Esophagus (tissue), 2 donors: Measurements from ENCODE around the gene RPL26. TPM values are rescaled to one million over a fixed set of nuclear protein-coding genes. Genes with fewer than 3 reads are reported as not detected.
"Not testable (repeated sequence)": the region's sequence is repeated elsewhere in the genome, so short reads cannot be mapped to it uniquely, and the experiment has no call there.

ENCODE experiments used
- H3K27ac ChIP-seq, 2 donors: one replicate each; pipeline ENCODE4 v1.5.1; 2013; ENCODE audit warnings: low read depth in 2 of 2, mild to moderate bottlenecking in 2 of 2, inconsistent platforms in 1 of 2, low read length in 1 of 2, moderate library complexity in 1 of 2
- H3K27me3 ChIP-seq, 2 donors: one replicate each; pipeline ENCODE4 v1.6.1; 2013; ENCODE audit warnings: low read length in 2 of 2, control low read depth in 1 of 2, mild to moderate bottlenecking in 1 of 2; ENCODE audit not compliant: insufficient read depth in 2 of 2, control insufficient read depth in 1 of 2
- H3K36me3 ChIP-seq, 2 donors: one replicate each; pipeline ENCODE4 v1.6.1; 2013; ENCODE audit warnings: low read length in 1 of 2; ENCODE audit not compliant: control insufficient read depth in 2 of 2, insufficient read depth in 2 of 2
- H3K4me1 ChIP-seq, 2 donors: one replicate each; pipeline ENCODE4 v1.6.1; 2013; ENCODE audit warnings: low read length in 1 of 2; ENCODE audit not compliant: control insufficient read depth in 2 of 2, insufficient read depth in 2 of 2
- H3K4me3 ChIP-seq, 2 donors: one replicate each; pipeline ENCODE4 v1.5.1; 2013; ENCODE audit warnings: low read length in 2 of 2, mild to moderate bottlenecking in 2 of 2, low read depth in 1 of 2, moderate library complexity in 1 of 2
- H3K9me3 ChIP-seq, 2 donors: one replicate each; pipeline ENCODE4 v1.6.1; 2013; ENCODE audit warnings: mild to moderate bottlenecking in 2 of 2, low read depth in 1 of 2, low read length in 1 of 2, moderate library complexity in 1 of 2; ENCODE audit not compliant: control insufficient read depth in 2 of 2, insufficient read depth in 1 of 2
- WGBS, 2 donors: extraction: QIAGEN DNeasy Blood & Tissue Kit; methylation state at CpG; one replicate each; pipeline ENCODE4 v1.1.7; 2013; 5-methylcytosine and 5-hydroxymethylcytosine counted together
- polyA plus RNA-seq, 2 donors: library from polyadenylated mRNA; stranded (reverse); fragments of 200-250 nt; gene quantifications; one replicate each; pipeline ENCODE4 v1.2.3, GENCODE V29; 2013
- donor health status: healthy with polysubstance abuse.
- donor health status: Bipolar disorder and iron deficiency.

Gene RPL26
- polyA plus RNA-seq, 2 donors, result 2,120 to 4,250 TPM

GRCh38 chr17:8373856-8374255, 9.1 kb downstream of the RPL26 start:
- H3K27ac ChIP-seq, H3K4me1 ChIP-seq, H3K4me3 ChIP-seq, H3K9me3 ChIP-seq, H3K27me3 ChIP-seq: not testable (repeated sequence)
- whole genome bisulfite sequencing, 2 donors, result 95% methylated on average over 16 to 25 of the region's 26 CpGs
- peaks cover 11 to 13% of the 10 kb centered on the region in 2 donors for H3K36me3 ChIP-seq

DNA sequence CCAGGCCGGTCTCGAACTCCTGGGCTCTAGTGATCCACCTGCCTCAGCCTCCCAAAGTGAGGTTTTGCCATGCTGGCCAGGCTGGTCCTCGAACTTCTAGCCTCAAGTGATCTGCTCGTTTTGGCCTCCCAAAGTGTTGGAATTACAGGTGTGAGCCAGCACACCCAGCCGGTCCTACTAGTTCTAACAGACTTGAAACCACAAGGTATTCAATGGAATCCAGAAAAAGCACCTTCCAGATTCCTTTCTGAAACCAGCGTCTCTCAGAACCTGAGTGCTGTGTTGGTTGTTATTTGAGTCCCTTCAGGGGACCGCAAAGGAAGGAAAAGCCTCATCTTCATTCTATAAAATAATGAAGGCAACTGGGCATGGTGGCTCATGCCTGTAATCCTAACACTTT, 10.6 kb downstream of the RPL26 start:
- H3K36me3 ChIP-seq, result peaks cover 11 to 14% of the 10 kb centered on the region in 2 donors
- H3K27ac ChIP-seq, result no peak overlapping the region
- 71 to 82% methylated on average over 7 of the region's 7 CpGs for WGBS, 2 donors
- no peaks in the 10 kb centered on the region for H3K27me3 ChIP-seq
- H3K9me3 ChIP-seq, result no peaks in the 10 kb centered on the region
- H3K4me3 ChIP-seq, result no peak overlapping the region
- no peaks in the 10 kb centered on the region for H3K4me1 ChIP-seq

- Histone ChIP-seq H3K9me3 (no peaks in the 10 kb centered on the region), H3K27me3 (no peaks in the 10 kb centered on the region), H3K4me1 (no peaks in the 10 kb centered on the region), H3K27ac (no peak overlapping the region), H3K36me3 (peaks cover 11 to 14% of the 10 kb centered on the region in 2 donors), H3K4me3 (no peak overlapping the region)
- 81 to 84% methylated on average over 4 of the region's 4 CpGs for WGBS, 2 donors
Observed at GRCh38 chr17:8371786-8372185, 11.2 kb downstream of the RPL26 start.

GRCh38 chr17:8369944-8370343, 13.0 kb downstream of the RPL26 start:
- WGBS, 2 donors, result 91% methylated on average over 8 of the region's 8 CpGs
- Histone ChIP-seq H3K27me3 (no peaks in the 10 kb centered on the region), H3K4me1 (no peaks in the 10 kb centered on the region), H3K4me3 (no peak overlapping the region), H3K9me3 (no peaks in the 10 kb centered on the region), H3K27ac (no peak overlapping the region), H3K36me3 (peaks cover 11 to 14% of the 10 kb centered on the region in 2 donors)

GRCh38 chr17:8368193-8368592, 14.8 kb downstream of the RPL26 start:
- Histone ChIP-seq H3K27me3 (no peaks in the 10 kb centered on the region), H3K4me1 (no peaks in the 10 kb centered on the region), H3K27ac (no peak overlapping the region), H3K36me3 (peaks cover 13 to 14% of the 10 kb centered on the region in 2 donors), H3K4me3 (no peak overlapping the region), H3K9me3 (no peaks in the 10 kb centered on the region)
- 93 to 96% methylated on average over 3 of the region's 3 CpGs for WGBS, 2 donors

DNA sequence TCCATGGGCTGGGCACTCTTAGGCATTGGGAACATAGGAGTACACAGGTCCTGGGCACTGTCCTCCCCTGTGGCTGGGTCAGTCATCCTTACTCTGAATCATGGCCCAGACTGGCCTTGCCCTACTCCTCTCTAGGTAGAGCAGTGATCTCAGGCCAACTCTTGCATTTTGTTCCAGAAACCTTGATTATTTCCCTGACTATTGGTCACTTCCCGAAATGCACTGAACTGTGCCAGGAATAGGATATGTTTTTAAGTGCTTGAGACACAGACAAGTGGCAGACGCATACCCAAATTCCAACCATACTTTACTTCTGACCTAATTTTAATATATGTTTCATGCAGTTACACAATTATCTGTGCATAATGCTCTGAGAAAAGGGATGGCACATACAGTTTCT, 16.8 kb downstream of the RPL26 start:
- WGBS, 2 donors, result 79 to 84% methylated on average over 2 of the region's 2 CpGs

DNA sequence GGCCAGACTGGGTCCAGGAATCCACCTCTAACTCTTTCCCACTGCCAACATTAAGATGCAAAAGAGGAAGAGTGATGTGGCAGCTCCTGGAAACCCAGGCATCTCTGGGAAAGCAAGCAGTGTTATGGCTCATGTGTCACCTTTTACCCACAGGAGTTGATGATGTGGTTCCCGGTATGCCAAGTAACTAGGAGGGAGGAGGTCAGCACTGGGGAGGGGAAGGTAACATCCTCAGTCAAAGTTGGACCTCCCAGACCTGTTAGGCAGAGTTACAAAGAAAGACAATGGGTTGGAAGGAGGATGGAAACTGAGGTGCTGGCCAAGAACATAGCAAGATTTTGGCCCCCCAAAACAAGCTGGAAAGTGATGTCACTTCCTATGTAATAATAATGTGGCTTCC, 17.9 kb downstream of the RPL26 start:
- Histone ChIP-seq H3K36me3 (peaks cover 10 to 13% of the 10 kb centered on the region in 2 donors), H3K4me1 (no peaks in the 10 kb centered on the region), H3K27ac (no peak overlapping the region), H3K27me3 (no peaks in the 10 kb centered on the region), H3K4me3 (no peak overlapping the region), H3K9me3 (no peaks in the 10 kb centered on the region)
- WGBS, 2 donors, result 60 to 68% methylated on average over 1 of the region's 1 CpG

More for the DNA sequence above, 16.8 kb downstream of the RPL26 start:
- peaks cover 10 to 13% of the 10 kb centered on the region in 2 donors for H3K36me3 ChIP-seq
- H3K27me3 ChIP-seq, result no peaks in the 10 kb centered on the region
- H3K27ac ChIP-seq, result no peak overlapping the region
- no peaks in the 10 kb centered on the region for H3K4me1 ChIP-seq
- no peak overlapping the region for H3K4me3 ChIP-seq
- H3K9me3 ChIP-seq, result no peaks in the 10 kb centered on the region

GRCh38 chr17:8362651-8363332, 20.2 kb downstream of the RPL26 start:
- H3K4me3 ChIP-seq, result no peak overlapping the region
- no peaks in the 10 kb centered on the region for H3K9me3 ChIP-seq
- H3K27ac ChIP-seq, result no peak overlapping the region
- H3K4me1 ChIP-seq, result no peaks in the 10 kb centered on the region
- H3K27me3 ChIP-seq, result no peaks in the 10 kb centered on the region
- H3K36me3 ChIP-seq, result peaks cover 0 to 2% of the 10 kb centered on the region in 2 donors
- WGBS, 2 donors, result 89 to 94% methylated on average over 4 of the region's 4 CpGs

GRCh38 chr17:8360751-8361150, 22.2 kb downstream of the RPL26 start:
- Histone ChIP-seq H3K27me3 (no peaks in the 10 kb centered on the region), H3K36me3 (peaks cover 0 to 2% of the 10 kb centered on the region in 2 donors), H3K27ac (no peak overlapping the region), H3K9me3 (no peaks in the 10 kb centered on the region), H3K4me1 (no peaks in the 10 kb centered on the region), H3K4me3 (no peak overlapping the region)
- WGBS, 2 donors, result 54 to 59% methylated on average over 3 of the region's 3 CpGs

- Histone ChIP-seq H3K36me3 (peaks cover 0 to 2% of the 10 kb centered on the region in 2 donors), H3K4me1 (no peaks in the 10 kb centered on the region), H3K27me3 (no peaks in the 10 kb centered on the region), H3K9me3 (no peaks in the 10 kb centered on the region), H3K4me3 (no peak overlapping the region), H3K27ac (no peak overlapping the region)
- WGBS, 2 donors, result 45 to 46% methylated on average over 3 of the region's 3 CpGs
Observed at GRCh38 chr17:8360260-8360659, 22.7 kb downstream of the RPL26 start.
